Activated naive CD4-positive, alpha-beta T cell treated with anti-CD3 and anti-CD28 coated beads, Interleukin-2, amount 50 U/mL, for 72 hours (primary cell): ENCODE measurements around the gene IL1RL1. TPM values are rescaled to one million over a fixed set of nuclear protein-coding genes. Genes with fewer than 3 reads are reported as not detected.

Source experiments
- ATAC-seq, 2 donors: fragments of 150-1000 bp; cut with Tn5 transposase; 2 replicates each; pipeline ENCODE4 v1.10.0; 2021; ENCODE audit warnings: mild to moderate bottlenecking in 2 of 2, moderate library complexity in 2 of 2
- DNase-seq, 2 donors: peaks; one replicate each; pipeline ENCODE4 v3.0.0; 2021 to 2022; ENCODE audit warnings: low spot score in 2 of 2
- H3K27ac Mint-ChIP-seq, 2 donors: one replicate each; pipeline ENCODE4 v1.8.0; 2022; ENCODE audit warnings: mild to moderate bottlenecking in 2 of 2, mixed read lengths in 2 of 2
- H3K36me3 Mint-ChIP-seq, 2 donors: one replicate each; pipeline ENCODE4 v1.8.0; 2022; ENCODE audit warnings: mixed read lengths in 2 of 2
- H3K9me3 Mint-ChIP-seq, 2 donors: one replicate each; pipeline ENCODE4 v1.8.0; 2022; ENCODE audit warnings: mixed read lengths in 2 of 2
- total RNA-seq, 2 donors: library from RNA; stranded (reverse); gene quantifications; one replicate each; pipeline ENCODE4 v1.2.3, GENCODE V29; 2022

IL1RL1 gene
- 1 to 10 TPM in 1 of 2 donors, under 1 TPM in 1; 0.74 to 1.0 TPM for total RNA-seq

- ATAC-seq (no peak), DNase-seq (no peak)
- Mint-ChIP-seq H3K27ac (no peak within 1 kb of the TSS), H3K36me3 (peaks cover 0 to under 1% of the 10 kb centered on the region in 2 donors), H3K9me3 (no peaks in the 10 kb centered on the region)
Observed at GRCh38 chr2:102310964-102311640, at the start of gene IL1RL1. Gene IL1RL1 (plus strand): TSS chr2:102311563. CDS start chr2:102338265, 26,702 bp downstream.

DNA sequence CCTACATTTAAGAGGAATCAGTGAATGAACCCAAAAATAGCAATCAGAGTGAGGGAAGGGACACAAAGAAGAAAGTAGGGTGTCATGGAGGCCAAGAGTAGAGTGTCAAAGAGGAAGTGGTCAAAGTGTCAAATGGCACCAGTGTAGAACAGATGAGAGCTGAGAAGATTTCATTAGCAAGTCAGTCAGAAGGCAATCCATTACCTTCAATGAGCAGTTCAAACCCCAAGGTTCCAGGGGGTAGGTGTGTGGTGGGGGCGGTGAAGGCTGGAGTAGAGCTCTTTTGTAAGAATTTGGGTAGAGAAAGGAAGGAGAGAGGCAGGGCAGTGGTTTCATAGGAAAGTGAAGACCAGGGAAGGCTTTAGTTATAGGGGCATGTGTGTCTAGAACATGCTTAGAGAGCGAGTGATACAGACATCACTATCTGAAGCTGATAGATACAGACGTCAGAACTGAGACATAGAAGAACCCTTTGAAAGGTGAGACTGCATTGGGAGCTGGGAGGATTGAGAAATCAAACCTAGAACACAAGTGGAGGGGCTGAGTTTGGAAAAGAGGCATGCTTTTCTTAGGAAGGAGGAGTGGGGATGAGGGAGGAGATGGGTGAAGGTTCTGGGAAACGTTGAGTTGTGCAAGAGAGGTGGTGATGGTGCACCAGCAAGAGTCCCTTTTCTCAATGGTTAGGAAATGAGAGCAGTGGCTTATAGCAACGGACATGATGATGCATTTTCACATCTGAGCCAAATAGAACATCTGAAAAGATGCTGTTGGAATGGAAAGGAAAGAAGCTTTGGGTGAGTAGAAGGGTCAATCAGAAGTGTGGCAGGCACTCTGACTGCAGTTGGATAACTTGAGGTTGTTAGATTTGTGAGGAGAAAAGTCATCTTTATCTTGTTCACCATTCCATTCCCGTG lies 48.9 kb upstream of the IL1RL1 start:
- no peak for DNase-seq
- Mint-ChIP-seq H3K9me3 (peaks cover 0 to 11% of the 10 kb centered on the region in 2 donors), H3K27ac (no peak overlapping the region), H3K36me3 (peaks cover 0 to 27% of the 10 kb centered on the region in 2 donors)
- no peak for ATAC-seq

GRCh38 chr2:102264952-102265351 lies 46.4 kb upstream of the IL1RL1 start:
- DNase-seq (no peak), ATAC-seq (no peak)
- peaks cover 0 to 11% of the 10 kb centered on the region in 2 donors for H3K9me3 Mint-ChIP-seq
- H3K36me3 Mint-ChIP-seq, result peaks cover 0 to 10% of the 10 kb centered on the region in 2 donors
- H3K27ac Mint-ChIP-seq, result no peak overlapping the region

GRCh38 chr2:102266204-102266603 lies 45.2 kb upstream of the IL1RL1 start:
- ATAC-seq, result no peak

GRCh38 chr2:102267774-102268173 lies 43.6 kb upstream of the IL1RL1 start:
- ATAC-seq (no peak), DNase-seq (no peak)
- no peak overlapping the region for H3K27ac Mint-ChIP-seq
- H3K36me3 Mint-ChIP-seq, result peaks cover 0 to 16% of the 10 kb centered on the region in 2 donors
- peaks cover 0 to 18% of the 10 kb centered on the region in 2 donors for H3K9me3 Mint-ChIP-seq

More at GRCh38 chr2:102266204-102266603, 45.2 kb upstream of the IL1RL1 start:
- DNase-seq, result no peak
- H3K9me3 Mint-ChIP-seq, result peaks cover 0 to 17% of the 10 kb centered on the region in 2 donors
- no peak overlapping the region for H3K27ac Mint-ChIP-seq
- H3K36me3 Mint-ChIP-seq, result peaks cover 0 to 16% of the 10 kb centered on the region in 2 donors

GRCh38 chr2:102268510-102269199 lies 42.7 kb upstream of the IL1RL1 start:
- H3K9me3 Mint-ChIP-seq, result peaks cover 0 to 19% of the 10 kb centered on the region in 2 donors
- ATAC-seq (no peak), DNase-seq (no peak)
- no peak overlapping the region for H3K27ac Mint-ChIP-seq
- H3K36me3 Mint-ChIP-seq, result peaks cover 0 to 13% of the 10 kb centered on the region in 2 donors

DNA sequence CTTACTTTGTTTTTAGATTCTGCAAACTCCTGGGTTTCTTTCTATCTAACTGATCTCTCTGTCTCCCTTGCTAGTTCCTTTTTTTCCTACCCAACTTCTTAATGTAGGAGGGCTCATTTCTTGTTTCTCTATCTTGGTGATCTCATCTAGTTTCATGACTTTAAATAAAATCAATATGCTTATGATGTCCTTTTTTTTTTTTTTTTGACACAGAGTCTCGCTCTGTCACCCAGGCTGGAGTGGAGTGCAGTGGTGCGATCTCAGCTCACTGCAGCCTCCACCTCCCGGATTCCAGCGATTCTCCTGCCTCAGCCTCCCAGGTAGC lies 42.2 kb upstream of the IL1RL1 start:
- Mint-ChIP-seq H3K36me3 (peaks cover 0 to 10% of the 10 kb centered on the region in 2 donors), H3K27ac (no peak overlapping the region), H3K9me3 (peaks cover 0 to 14% of the 10 kb centered on the region in 2 donors)
- ATAC-seq (peak in 1 of 2 donors; percentile 53), DNase-seq (no peak)

- Mint-ChIP-seq H3K27ac (peak overlapping the region in 1 of 2 donors; percentile 3), H3K9me3 (peaks cover 4 to 24% of the 10 kb centered on the region in 2 donors), H3K36me3 (peaks cover 5 to 33% of the 10 kb centered on the region in 2 donors)
- no peak for DNase-seq
- peak; percentile 51 to 61 for ATAC-seq
Observed at GRCh38 chr2:102271844-102272243, 39.5 kb upstream of the IL1RL1 start.

DNA sequence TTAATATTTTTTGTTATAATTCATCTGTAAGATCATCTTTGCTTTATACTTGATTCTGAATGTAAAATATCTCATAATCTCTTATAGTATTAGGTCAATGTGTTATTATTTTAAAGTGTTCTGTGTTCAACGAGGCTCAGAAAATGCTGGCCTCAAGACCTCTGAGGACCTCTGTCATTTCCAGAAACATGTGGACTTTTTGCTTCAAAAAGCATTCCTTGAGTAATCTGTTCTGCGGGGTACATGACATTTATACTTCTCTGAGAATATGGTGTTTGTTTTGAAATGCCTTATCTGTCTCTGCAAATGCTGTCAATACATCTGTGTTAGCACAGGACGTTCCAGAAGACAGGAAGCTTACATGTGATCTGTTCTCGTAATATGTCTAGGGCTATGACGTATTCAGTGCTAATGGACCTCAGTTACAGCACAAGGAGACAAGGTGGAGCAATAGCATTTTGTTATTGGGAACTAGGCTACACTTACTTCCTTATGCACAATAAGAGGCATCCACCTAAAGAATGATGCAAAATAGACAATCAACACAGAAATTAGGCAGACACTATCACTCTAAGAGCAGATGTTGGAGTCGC lies 37.6 kb upstream of the IL1RL1 start:
- DNase-seq (no peak), ATAC-seq (no peak)
- Mint-ChIP-seq H3K27ac (no peak overlapping the region), H3K36me3 (peaks cover 5 to 33% of the 10 kb centered on the region in 2 donors), H3K9me3 (peaks cover 4 to 24% of the 10 kb centered on the region in 2 donors)

- H3K9me3 Mint-ChIP-seq, result peaks cover 4 to 15% of the 10 kb centered on the region in 2 donors
- H3K27ac Mint-ChIP-seq, result peak overlapping the region in 1 of 2 donors; percentile 53
- H3K36me3 Mint-ChIP-seq, result peaks cover 5 to 23% of the 10 kb centered on the region in 2 donors
- DNase-seq (no peak), ATAC-seq (peak; percentile 37 to 95)
Observed at GRCh38 chr2:102276549-102277201, 34.7 kb upstream of the IL1RL1 start.

DNA sequence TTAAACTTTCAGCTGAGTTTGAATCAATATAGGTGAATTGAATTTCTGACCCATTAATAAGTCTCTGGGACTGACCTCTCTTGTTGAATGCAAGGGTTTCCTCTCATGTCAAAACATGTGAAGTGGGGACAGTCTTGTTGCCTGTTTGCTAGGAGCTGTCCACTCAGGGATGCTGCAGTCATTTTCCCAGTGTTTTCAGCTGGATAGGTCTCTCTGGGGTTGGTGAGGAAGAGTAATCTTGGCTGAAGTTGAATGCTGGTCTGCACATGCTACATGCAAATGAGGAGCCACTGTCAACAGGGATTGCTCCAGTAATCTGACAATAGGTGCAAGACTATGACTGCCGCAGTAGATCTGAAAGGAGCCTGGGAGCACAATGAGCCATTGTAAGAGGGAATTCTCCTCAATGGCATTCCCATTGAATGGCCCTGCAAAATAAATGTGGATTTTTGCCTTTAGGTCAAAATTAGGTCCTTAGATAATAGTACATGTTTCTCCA lies 34.1 kb upstream of the IL1RL1 start:
- Mint-ChIP-seq H3K36me3 (peaks cover 5 to 23% of the 10 kb centered on the region in 2 donors), H3K27ac (no peak overlapping the region), H3K9me3 (peaks cover 4 to 15% of the 10 kb centered on the region in 2 donors)
- peak in 1 of 2 donors; percentile 27 for ATAC-seq
- DNase-seq, result no peak

DNA sequence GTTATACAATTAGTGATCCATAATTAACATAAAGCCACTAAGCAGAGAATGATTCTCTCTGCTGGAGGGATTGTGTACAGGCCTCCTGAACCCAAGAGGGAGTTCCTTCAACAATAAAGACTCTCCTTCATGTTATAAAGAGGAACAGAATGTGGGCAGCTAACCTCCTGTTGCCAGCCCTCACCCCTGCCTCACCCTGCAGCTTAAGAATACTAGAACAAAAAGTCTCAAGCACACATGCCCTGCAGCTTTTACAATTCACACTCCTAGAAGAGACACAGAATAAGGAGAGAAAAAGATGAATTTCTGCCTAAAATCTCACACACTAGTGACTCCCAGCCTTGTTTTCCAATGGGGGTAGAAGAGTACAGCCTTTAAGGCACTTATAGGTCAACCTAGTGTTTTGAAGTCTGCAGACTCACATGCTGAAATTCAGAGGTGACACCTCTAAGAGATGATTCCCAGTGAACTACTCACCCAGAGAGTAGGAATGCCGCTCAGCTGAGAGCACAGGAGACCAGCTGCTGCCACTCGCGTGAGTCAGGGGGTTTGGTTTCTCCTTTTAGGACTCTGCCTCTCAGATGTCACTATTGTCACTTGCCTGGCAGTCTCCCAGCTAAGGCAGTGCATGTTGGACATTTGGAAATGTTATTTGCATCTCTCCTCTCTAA lies 32.5 kb upstream of the IL1RL1 start:
- Mint-ChIP-seq H3K36me3 (peaks cover 5 to 23% of the 10 kb centered on the region in 2 donors), H3K27ac (no peak overlapping the region), H3K9me3 (peaks cover 4 to 11% of the 10 kb centered on the region in 2 donors)
- DNase-seq, result no peak
- ATAC-seq, result no peak

- peaks cover 5 to 23% of the 10 kb centered on the region in 2 donors for H3K36me3 Mint-ChIP-seq
- ATAC-seq (no peak), DNase-seq (no peak)
- peaks cover 4 to 11% of the 10 kb centered on the region in 2 donors for H3K9me3 Mint-ChIP-seq
- H3K27ac Mint-ChIP-seq, result no peak overlapping the region
Observed at GRCh38 chr2:102279391-102279735, 32.0 kb upstream of the IL1RL1 start.

DNA sequence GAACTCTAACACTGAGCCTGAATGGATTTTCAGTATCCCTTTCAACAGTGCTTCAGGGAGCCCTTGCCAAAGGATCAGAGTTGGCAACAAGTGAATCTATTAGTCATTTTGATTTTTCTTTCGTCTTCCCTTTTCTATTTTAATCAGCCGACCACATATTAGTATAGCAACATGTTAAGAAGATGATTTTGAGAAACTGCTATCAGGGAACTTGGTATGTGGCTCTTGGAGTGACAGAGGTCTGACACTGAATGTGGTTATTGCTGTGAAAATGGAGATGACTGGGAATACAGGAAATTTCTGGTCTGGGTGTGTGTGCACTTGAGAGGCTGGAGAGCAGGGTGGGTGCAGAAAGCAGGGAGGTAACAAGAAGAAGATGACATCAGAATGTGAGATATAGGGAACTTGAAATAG lies 28.7 kb upstream of the IL1RL1 start:
- no peak for DNase-seq
- H3K27ac Mint-ChIP-seq, result no peak overlapping the region
- peak; percentile 43 to 89 for ATAC-seq
- H3K9me3 Mint-ChIP-seq, result no peaks in the 10 kb centered on the region
- H3K36me3 Mint-ChIP-seq, result no peaks in the 10 kb centered on the region

DNA sequence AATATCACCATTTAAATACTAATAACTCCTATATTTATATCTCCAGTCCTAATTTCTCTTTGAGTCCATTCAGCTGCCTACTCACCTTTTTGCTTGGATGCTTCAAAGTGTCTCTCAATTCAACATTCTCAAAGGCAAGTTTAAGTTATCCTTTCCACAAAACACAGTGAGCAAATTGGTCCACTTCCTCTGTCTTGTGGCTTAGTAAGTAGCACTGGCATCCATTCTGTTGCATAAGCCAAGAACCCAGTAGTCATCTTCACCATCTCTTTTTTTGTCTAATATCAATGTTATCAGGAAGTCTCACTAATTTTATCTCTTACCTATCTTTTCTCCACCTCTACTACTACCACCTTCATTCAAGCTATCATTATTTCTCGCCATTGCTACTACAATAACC lies 27.4 kb upstream of the IL1RL1 start:
- no peaks in the 10 kb centered on the region for H3K9me3 Mint-ChIP-seq
- H3K36me3 Mint-ChIP-seq, result no peaks in the 10 kb centered on the region
- no peak for DNase-seq
- no peak overlapping the region for H3K27ac Mint-ChIP-seq
- no peak for ATAC-seq
